GM19035 (cell line): ENCODE data around the gene PPP2R2C.

Experiments
- ATAC-seq: cut with Tn5 transposase; IDR thresholded peaks from one replicate; pipeline ENCODE4 v1.9.1; 2021; ENCODE audit not compliant: unreplicated experiment

Gene PPP2R2C

DNA sequence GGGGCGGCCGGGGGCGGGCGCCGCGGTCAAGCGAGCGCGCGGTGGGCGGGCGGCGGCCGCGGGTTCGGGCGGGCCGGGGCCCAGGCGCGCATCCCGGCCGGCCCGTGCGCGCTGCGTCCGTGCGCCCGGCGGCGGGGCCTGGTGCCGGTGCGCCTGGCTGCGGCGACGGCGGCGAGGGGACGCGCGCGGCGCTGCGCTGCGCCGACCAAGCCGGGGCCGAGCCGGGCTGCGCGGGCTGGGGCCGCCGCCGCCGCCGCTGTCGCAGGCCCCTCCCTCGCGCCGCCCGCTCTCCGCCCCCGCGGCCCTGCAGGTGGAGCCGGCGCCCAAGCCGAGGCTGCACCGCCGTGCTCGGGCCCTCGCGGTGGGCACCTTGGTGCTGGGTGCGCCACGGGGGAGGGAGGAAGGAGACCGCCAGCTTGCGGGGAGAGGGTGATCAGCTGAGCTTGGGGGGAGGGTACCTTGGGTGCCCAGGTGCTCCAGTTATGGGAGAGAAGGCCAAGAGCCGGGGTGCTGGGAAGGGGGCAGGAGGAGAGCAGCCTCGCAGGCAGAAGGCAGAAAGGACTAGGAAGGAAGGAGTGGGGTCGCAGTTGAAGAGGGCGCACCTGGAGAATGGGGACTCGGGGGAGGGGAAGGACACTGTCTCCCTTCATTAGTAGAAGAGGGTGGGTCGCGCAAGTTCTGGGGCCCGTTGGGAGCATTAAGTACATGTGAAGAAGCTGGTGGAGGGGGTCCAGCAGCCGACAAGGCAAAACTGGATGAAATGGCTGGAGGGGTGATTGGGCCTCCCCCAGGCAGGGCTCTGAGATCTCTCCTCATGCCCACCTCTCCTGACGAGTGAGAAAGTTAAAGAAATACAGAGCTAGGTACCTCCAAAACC, at the start of gene PPP2R2C:
PPP2R2C (minus strand) TSS at position 228 of the 877 bp plus-strand sequence. CDS start 385 bp downstream, outside the sequence.
- no peak for ATAC-seq

DNA sequence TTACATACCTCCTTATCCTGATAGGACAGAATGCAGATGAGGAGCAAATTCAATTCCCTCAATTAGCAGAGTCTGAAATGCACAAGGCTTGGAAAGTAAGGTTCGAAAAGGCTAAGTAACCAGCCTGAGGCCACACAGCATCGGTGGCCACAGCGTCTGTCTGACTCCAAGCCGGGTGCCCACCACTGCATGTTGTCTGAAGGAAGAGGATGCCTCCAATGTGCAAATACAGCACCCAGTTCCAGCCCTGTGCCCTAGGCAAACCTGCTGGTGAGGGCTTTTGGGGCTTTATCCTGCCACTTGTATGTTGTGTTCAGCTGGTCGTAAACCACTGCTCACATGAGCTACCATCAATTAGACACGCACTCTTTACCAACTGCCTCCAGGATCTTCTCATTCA, 48.6 kb upstream of the PPP2R2C start:
- no peak for ATAC-seq

DNA sequence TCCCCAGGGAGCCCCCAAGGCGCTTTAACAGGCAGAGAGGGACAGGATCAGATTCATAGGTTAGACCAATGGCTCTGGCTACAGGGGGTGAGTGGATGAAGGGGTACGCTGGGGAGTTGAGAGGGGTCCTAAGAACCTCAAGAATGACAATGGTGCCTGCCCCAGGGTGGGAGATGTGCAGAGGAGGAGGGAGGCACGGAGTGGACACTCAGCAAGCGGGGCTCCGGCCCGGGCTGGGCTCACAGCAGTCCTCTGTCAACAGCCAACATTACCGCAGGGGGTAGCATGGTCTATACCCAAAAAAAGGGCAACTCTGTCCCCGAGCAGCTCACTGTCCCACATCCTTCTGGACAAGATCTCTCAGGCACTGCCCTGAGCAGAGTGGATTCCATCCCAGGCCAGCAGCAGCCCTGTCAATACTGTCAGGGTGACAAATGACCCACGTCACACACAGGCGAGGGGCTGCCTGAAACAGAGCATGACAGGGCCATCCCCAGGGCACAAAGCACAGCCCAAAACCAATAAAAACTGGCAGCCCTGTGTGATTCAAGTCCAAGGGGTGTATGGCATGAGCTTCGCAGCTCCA, 47.7 kb upstream of the PPP2R2C start:
- no peak for ATAC-seq

DNA sequence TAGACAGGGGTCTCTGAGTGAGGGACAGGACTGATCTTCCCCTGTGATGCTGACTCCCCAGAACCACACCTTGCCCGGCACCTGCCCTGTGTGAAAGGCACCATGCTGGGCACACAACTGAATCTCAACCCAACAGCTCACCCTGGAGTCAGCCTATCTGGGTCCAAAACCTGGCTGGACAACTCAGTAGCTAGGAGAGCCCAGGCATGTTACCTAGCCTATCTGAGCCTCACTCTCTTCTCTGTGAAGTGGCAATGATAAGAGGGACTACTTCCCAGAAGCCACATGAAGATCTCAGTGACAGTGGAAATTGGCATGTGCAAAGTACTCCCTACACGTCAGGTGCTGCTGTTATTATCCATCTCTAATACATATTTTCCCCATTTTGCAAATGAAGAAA, 44.8 kb upstream of the PPP2R2C start:
- no peak for ATAC-seq

DNA sequence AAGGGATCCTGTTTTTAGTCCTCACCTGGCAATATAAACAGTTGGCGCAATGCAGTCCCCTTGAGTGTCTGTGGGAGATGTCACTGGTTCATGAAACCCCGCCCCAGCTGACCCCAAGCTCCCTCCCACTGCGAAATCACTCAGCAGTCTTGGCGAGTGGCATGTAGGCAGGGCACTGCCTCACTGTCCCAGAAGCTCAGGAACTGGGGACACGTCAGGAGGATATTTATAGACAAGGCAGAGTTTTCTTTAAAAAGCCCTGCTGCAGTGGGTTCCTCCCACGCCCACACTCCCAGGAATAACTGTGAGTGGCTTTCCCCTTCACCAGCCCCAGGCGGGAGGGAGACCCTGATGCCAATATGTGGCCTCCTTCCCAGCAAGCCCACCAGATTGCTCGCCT, 44.3 kb upstream of the PPP2R2C start:
- no peak for ATAC-seq

DNA sequence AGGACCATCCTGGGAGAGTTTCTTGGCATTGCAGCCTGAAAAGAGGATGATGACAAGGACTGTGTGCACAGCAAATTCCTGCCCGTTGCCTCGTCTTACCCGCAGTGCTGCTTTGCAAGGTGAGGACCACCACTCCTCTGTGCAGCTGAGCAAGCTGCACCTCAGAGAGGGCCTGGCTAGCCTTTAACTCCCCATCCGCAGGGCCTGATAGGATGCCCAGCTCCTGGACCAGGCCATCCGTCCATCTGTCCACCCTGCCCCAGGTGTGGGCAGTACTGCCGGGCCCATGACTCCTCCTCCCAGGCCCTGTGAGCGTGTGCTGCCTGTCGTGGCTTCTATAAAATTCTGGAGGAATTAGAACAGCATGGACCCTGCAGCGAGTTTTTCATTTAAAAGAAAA, 43.9 kb upstream of the PPP2R2C start:
- ATAC-seq = no peak

DNA sequence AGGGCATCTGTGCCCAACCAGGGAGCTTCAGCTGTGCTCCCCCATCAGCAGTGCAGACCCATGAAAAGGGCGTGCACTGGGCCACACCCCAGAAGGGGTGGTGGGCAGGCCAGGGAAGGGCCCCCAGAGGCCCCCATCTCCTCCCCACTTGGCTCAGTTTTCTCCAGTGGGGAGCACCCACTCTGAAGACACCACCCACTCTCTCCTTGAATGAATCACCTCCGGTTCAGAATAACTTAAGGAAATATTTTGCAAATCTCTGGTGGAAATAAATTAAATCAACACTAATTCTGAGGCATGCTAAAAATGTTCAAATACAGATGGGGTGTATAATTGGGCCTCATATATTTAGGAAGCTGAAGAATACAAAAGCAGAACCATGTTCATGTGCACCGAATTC, 41.3 kb upstream of the PPP2R2C start:
- no peak for ATAC-seq

DNA sequence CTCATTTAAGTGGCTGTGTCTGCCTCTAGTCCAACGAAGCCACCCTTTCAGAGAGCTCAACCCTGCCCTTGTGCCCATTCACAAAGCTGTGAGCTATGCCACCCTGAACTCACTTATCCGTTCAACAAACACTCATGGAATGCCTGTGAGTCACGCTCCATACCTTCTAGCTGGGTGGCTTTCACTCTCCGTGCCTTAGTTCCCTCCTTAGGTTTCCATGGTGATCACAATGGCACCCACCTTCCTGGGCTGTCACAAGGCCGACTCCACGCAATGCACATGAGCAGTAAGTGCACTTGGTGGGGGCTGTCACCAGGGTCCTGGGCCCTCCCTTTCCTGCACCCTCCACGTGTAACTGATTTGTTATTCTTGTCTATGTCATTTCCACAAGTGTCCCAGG, 37.2 kb upstream of the PPP2R2C start:
- no peak for ATAC-seq

DNA sequence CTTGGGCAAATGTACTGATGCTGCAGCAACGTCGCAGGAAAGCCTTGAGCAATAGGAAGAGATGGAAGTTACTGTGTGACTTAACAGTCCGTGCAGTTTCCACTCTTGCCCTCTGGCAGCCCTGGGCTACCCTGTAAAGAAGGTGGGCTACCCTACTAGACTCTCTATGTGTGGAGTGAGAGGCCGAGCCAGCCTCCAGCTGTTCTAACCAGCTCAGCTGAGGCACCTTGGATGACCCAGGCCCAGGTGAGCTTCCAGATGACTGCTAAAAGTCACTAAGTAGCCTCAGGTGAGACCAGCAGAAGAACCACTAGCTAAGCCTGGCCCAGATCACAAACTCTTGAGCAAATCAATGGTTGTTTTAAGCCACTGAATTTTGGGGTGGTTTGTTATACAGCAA, 34.9 kb upstream of the PPP2R2C start:
- ATAC-seq = no peak

DNA sequence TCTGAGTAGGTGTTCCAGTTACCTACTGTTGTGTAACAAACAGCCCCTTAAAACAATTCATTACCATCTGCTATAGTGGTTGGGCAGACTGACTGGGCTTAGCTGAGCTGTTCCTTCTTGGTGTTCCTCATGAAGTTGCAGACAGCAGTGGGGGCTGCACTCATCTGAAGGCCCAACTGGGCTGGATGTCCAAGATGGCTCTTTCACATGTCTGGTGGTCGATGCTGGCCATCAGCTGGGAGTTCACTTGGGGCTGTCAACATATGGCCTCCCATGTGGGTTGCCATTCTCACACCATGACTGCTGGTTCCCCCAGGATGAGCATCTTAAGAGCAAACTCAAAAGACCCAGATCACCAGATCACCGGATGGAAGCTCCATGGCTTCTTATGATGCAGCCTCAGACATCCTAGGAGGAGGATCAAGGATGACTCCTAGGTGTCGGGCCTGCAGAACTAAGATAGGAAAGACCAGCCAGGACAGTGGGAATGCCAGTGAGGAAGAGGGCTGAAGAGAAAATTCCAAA, 34.3 kb upstream of the PPP2R2C start:
- no peak for ATAC-seq

DNA sequence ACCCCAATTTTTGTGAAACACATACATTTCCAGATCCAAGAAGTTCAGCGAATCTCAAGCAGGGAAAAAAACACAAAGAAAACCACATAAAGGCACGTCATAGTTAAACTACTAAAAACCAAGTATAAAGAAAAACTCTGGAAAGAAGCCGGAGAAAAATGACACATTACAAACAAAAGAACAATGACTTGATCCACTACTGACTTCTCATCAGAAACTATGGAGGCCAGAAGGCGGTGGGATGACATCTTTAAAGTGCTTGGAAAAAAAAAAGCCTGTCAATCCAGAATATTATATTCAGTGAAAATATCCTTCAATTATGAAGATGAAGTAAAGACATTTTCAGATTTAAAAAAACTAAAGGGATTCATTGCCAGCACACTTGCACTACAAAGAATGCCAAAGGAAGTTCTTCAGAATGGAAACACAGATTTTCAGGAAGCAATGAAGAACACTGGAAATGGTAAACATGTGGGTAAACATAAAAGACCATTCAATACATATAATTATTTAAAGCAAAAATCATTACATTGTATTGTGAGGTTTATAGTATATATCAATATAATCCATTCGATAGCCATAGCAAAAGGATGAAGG, 32.6 kb upstream of the PPP2R2C start:
- no peak for ATAC-seq

DNA sequence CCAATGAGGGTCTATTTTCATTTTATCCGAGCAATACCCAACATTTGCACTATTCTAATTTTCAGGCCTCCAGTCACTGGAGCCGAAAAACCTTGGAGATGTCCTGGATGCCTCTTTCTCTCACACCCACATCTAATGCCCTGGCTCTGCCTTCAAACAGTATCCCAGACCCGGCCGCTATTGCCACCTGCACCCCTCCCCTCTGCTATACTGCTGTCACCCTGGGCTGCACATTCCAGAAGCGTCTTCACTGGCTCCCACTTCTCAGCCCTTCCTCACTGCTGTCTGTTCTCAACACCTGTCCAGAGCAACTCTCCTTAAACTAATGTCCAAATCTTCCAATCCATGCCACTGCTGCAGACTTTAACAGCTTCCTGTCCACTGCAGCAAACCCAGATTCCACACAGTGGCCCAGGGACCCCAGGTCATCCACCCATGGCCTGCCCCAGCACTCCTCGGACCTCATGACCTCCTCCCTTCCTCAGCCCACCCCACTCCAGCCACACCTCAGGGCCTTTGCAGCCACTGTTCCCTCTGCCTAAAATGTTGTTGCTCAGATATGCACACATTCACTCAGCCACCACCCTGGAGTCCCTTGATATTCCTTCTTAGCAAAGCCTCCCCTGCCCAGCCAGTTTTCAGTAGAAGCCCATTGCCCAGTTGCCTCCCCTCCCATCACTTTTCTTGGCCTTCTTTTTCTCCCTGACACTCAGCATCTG, 30.5 kb upstream of the PPP2R2C start:
- ATAC-seq = no peak

DNA sequence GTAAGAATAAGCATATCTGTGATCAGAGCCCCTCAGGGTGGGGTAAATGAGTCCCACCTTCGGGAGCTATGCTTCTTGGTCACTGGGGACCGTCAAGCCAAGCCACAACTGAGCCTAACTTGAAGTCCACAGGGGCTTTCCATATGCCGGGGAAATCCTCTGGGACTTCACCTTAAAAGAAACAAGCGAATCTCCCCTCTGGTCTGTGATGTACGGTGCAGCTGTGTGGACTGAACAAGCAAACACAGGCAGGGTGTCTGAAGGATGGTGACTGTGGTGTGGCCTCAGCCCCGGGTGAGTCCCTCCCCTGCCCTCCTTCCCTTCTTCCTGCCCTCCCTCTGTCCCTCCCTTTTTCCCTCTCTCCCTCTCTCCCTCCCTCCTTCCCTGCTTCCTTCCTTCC, 29.7 kb upstream of the PPP2R2C start:
- ATAC-seq = no peak

DNA sequence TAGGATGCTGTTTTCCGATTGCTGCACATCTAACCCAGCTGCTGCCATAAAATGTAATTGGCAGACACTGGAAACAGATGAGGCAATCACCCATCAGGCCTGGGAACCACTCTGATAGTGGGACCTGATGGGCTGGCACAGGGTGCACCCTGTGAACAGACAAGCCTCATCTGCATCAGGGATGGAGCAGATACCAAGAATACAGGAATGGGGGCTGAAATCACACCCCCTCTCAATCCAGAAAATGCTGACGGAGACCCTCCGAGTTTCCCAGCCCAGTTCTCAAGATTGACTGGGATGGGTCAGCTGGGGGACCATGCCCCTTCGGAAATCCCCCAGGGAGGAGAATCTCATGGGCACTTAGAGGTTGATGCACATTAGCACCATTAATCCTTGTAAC, 28.8 kb upstream of the PPP2R2C start:
- no peak for ATAC-seq

DNA sequence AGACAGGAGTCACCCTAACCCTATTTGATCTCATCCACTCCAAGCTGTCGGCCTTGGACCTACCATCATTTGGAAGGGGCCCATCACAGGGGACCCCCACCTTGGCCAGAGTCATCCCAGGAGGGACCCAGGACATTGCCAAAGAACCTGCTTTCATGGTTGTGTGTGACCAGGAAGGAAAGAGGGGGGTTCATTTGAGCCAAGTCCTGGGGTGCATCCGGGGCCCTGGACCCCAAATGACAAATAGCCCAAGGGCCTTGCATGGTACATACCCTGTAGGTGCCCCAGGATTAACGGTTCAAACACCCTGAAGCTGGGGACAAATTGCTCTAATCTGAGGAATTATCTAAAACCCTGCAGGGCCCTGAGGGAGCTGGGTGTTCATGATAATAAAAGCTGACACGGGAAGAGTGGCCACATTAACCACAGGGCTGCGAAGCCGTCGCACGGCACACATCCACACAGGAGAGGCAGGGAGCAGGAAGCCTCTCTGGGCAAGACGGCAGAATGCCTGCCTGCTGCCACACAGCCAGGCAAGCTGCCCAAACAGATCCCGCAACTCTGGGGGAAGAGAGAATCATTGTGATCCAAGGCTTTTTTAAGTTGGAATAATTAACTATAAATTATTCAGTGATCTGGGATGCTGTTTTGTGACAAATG, 28.2 kb upstream of the PPP2R2C start:
- no peak for ATAC-seq

DNA sequence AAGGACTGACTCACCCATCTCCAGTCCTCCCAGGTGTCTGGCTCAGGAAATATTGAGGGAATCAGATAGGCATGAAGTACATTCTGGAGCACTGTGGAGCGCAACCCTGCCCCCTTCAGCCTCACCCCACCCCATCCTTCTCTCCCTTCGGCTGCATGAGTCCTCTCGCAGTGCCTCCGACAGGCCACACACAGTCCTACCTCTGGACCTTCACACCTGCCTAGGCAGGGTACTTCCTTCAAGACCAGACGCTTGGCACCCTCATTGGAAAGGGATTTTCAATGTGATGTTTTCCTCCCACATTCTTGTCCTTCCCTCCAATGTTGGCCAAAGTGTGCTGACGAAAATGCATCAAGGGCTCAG, 26.8 kb upstream of the PPP2R2C start:
- no peak for ATAC-seq

DNA sequence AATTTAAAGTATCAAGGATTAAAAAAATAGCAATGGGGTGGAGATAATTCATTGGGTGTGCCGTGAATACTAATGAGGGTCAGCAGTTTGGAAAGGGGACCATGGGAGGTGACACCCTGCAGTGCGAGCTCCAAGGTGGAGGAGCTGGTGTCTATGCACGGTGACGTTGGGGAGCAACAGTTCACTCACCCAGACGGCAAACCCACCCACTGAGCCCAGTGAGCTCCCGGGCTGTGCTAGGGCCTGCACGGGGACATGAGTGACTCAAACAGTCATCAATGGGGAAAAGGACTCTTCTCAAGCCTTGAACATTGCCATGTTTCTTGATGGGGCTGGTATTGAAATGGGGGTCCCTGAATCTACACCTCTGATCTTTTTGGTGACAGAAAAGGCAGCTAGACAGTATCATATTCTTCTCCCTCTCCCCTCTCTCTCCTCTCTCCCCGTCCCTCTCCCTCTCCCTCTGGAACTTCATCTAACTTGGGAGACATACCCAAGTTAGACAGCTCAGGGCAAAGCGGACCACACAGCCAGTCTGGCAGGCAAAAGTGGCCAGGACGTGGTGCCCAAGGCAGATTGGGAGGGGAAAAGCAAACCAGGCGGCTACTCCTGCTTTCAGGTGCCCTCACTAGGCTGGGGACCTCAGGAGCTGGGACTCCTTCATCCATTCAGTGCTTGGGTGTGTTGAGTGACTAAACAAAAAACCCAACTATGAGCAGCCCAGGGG, 26.3 kb upstream of the PPP2R2C start:
- ATAC-seq = no peak

DNA sequence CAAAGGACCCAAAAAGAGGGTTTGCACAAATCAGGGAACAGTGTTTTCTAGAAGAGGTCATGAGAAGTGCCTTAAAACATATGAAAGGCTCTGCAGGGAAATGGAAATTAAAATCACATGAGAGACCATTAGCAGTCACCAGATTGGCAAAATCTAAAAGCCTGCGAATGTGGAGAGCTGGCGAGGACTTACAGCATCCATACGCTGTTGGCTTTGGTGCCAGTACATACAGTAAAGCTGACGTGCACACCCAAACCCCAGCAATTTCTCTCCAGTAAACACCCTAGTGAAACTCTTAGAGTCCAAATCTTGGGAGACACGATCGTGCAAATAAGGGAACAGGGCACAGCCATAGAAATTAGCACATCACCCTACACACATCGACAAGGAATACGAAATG, 25.4 kb upstream of the PPP2R2C start:
- no peak for ATAC-seq

DNA sequence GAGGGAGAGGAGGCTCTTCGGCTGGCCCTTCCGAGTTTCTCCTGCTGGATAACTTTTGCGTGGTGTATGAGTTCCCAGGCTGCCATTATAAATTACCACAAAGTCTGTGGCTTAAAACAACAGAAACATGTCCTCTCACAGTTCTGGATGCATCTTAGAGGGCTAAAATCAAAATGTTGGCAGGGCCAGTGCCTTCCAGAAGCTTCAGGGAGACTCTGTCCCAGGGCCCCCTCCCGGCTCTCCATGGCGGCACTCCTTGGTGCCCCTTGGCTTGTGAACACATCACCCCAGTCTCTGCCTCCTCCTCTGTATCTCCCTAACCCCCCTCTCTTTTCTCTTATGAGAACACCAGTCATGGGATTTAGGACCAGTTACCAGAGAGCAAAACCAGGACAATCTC, 23.3 kb upstream of the PPP2R2C start:
- ATAC-seq = no peak

DNA sequence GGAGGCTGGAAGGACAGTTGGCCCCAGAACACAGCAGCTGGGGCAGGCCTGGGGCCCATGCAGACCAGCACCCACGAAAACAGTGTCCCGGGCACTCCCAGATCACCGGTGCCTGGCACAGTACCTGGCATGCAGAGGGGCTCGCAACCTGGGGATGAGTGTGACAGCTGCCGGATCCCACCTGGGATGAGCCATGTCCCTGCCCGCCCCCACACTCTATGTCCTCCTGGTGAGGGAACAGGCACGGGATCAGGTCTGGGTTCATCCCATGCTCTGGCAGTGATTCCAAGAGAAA, 22.8 kb upstream of the PPP2R2C start:
- ATAC-seq = no peak
